Bronchial epithelial cell (primary cell): ENCODE results near the gene TTC39C. TPM values are rescaled to one million over a fixed set of nuclear protein-coding genes. Genes with fewer than 3 reads are reported as not detected.

ENCODE experiments used
- DNase-seq: peaks from one replicate; pipeline ENCODE4 v3.0.0-alpha.2; 2010; ENCODE audit warnings: low read depth
- FAIRE-seq: peaks from 2 replicates; lab custom pipeline; 2011; peaks lifted over from hg19 to GRCh38; lab: Jason Lieb, UNC
- H3K27me3 ChIP-seq: 2 replicates; pipeline ENCODE4 v1.5.1; 2011; ENCODE audit warnings: low read length; ENCODE audit not compliant: control insufficient read depth, insufficient read depth
- H3K36me3 ChIP-seq: 2 replicates; pipeline ENCODE4 v1.5.1; 2011; ENCODE audit warnings: low read length; ENCODE audit not compliant: control insufficient read depth, insufficient read depth
- H3K4me3 ChIP-seq: 2 replicates; pipeline ENCODE4 v1.5.1; 2011; ENCODE audit warnings: mild to moderate bottlenecking, low read depth, low read length, control low read depth
- CTCF ChIP-seq: IDR thresholded peaks from 2 replicates; pipeline ENCODE4 v1.5.1; 2011; ENCODE audit warnings: mild to moderate bottlenecking, moderate library complexity, low read length, control low read depth, inconsistent platforms; ENCODE audit not compliant: insufficient read depth, severe bottlenecking
- total RNA-seq: library from RNA; depleted of rRNA; stranded (reverse); fragments of >200 nt; gene quantifications from 2 replicates; pipeline ENCODE4 v1.2.1, GENCODE V29; 2014

The TTC39C gene
- total RNA-seq: 15.3 and 16.0 TPM in 2 replicates

GRCh38 chr18:24014062-24014985 is at the start of gene TTC39C:
Gene TTC39C (plus strand): TSS chr18:24014754. CDS start chr18:24014872, 118 bp downstream.
- no peak for FAIRE-seq
- no peak for TF ChIP-seq CTCF
- peak within 1 kb of the TSS; percentile 88 for H3K4me3 ChIP-seq
- H3K36me3 ChIP-seq: no peaks in the 10 kb centered on the region
- peak; percentile 53 for DNase-seq
- H3K27me3 ChIP-seq: no peaks in the 10 kb centered on the region

- no peak for TF ChIP-seq CTCF
- Histone ChIP-seq H3K36me3 (no peaks in the 10 kb centered on the region), H3K27me3 (no peaks in the 10 kb centered on the region), H3K4me3 (no peak overlapping the region)
- no peak for DNase-seq
- FAIRE-seq: no peak
These were observed 47.6 kb upstream of the TTC39C start for GRCh38 chr18:23966909-23967308.

GRCh38 chr18:23967321-23968089 is 47.0 kb upstream of the TTC39C start:
- Histone ChIP-seq H3K27me3 (no peaks in the 10 kb centered on the region), H3K36me3 (no peaks in the 10 kb centered on the region), H3K4me3 (no peak overlapping the region)
- TF ChIP-seq CTCF: no peak
- DNase-seq (no peak), FAIRE-seq (peak; percentile 73)

- FAIRE-seq: peak; percentile 79
- Histone ChIP-seq H3K27me3 (no peaks in the 10 kb centered on the region), H3K36me3 (no peaks in the 10 kb centered on the region), H3K4me3 (no peak overlapping the region)
- no peak for TF ChIP-seq CTCF
- DNase-seq: no peak
These were observed 45.6 kb upstream of the TTC39C start for GRCh38 chr18:23968638-23969604.

- no peak for TF ChIP-seq CTCF
- DNase-seq (no peak), FAIRE-seq (no peak)
- H3K36me3 ChIP-seq: no peaks in the 10 kb centered on the region
- no peak overlapping the region for H3K4me3 ChIP-seq
- no peaks in the 10 kb centered on the region for H3K27me3 ChIP-seq
These were observed 44.9 kb upstream of the TTC39C start for GRCh38 chr18:23969664-23970063.
